HG02884 (cell line): ENCODE measurements around the gene TMEM254.
"Not testable (repeated sequence)": the region's sequence is repeated elsewhere in the genome, so short reads cannot be mapped to it uniquely, and the experiment has no call there.

Source experiments
- ATAC-seq: cut with Tn5 transposase; IDR thresholded peaks from one replicate; pipeline ENCODE4 v1.9.1; 2021; ENCODE audit warnings: mild to moderate bottlenecking, moderate library complexity; ENCODE audit not compliant: unreplicated experiment

Gene TMEM254

DNA sequence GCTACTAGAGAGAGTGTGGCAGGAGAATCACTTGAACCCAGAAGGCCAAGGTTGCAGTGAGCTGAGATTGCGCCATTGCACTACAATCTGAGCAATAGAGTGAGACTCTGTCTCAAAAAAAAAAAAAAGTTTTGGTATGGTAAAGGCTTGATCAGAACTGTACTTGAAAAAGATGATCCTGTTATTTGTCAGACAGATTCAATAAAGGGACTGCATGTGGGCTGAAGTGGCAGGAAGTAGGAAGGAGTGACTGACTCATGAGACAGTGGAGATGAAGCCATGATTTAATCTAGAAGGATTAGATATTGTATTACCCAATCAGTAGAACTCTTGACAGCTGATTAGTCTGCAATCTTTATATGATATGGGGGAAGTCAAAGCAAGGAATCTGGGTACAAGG lies 2.7 kb upstream of the TMEM254 start:
- ATAC-seq, result no peak

GRCh38 chr10:80077869-80078447 lies 507 bp upstream of the TMEM254 start:
- no peak for ATAC-seq

- no peak for ATAC-seq
Measured at GRCh38 chr10:80079312-80079719, 851 bp downstream of the TMEM254 start.

GRCh38 chr10:80081026-80081425 lies 2.6 kb downstream of the TMEM254 start:
- no peak for ATAC-seq

DNA sequence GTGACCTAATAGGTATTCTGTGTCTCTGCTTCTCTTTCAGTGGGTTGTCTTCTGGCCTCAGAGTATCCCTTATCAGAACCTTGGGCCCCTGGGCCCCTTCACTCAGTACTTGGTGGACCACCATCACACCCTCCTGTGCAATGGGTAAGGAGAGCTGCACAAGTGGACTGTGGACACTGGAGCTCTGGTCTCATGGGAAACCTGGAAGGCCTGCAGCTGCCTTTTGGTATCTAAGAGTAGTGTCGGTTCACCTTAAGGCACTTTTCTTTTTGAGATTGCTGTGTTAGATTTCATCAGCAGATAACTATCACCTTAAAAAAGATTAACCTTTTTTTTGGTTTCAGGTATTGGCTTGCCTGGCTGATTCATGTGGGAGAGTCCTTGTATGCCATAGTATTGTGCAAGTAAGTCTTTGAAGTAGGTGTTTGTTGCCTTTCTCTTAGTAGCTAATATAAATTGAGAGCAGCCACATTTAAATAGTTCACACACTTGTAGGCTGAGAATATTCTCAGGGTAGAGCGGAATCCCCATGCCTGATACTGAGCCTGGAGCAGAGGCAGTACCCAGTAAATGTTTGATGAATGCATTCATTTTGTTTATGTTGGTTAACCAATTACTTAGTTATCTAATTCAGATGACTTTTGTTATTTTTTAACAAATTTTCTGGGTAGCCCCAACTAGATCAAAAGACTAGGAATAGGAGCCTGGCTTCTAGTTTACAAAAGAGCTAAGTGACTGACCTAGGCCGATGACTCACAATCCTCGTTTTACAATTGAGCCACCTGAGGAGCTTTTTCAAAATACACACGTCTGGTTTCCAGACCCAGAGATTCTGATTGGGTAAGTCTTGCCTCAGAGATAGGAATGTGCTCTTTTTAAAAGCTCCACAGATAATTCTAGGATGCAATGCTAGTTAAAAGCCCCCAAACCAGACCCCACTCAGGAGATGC lies 3.6 kb downstream of the TMEM254 start:
- ATAC-seq, result no peak

DNA sequence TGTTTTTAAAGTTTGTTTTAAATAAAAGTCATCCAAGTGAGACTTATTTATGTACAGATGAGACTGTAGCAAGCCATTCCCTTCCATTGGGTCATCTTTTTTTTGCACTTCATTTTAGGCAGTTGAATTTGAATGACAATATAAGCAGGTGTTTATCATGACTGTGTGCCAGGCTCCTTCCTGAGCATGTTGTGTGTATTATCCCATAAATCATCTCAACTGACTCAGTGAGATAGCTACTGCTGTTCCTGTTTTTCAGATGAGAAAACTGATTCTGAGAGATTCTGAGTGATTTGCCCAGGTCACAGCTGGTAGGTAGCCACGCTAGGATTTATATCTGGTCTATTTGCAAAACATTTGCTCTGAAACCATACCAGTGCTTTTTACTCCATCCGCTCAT lies 11.7 kb downstream of the TMEM254 start:
- ATAC-seq, result no peak

- no peak for ATAC-seq
Measured at GRCh38 chr10:80094231-80094630, 15.8 kb downstream of the TMEM254 start.

- not testable (repeated sequence) for ATAC-seq
Measured at GRCh38 chr10:80098272-80098671, 19.8 kb downstream of the TMEM254 start.

DNA sequence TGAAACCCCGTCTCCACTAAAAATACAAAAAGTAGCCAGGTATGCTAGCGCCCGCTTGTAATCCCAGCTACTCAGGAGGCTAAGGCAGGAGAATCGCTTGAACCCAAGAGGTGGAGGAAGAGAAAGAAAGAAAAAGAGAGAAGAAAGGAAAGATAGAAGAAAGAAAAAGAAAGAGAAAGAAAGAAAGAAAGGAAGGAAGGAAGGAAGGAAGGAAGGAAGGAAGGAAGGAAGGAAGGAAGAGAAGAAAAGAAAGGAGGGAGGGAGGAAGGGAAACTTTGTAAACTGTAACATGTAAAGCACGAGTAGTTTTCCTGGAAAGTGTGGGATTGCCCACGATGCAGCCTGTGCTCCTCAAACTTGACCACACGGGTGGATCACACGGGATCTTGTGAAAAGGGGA lies 20.8 kb downstream of the TMEM254 start:
- not testable (repeated sequence) for ATAC-seq

DNA sequence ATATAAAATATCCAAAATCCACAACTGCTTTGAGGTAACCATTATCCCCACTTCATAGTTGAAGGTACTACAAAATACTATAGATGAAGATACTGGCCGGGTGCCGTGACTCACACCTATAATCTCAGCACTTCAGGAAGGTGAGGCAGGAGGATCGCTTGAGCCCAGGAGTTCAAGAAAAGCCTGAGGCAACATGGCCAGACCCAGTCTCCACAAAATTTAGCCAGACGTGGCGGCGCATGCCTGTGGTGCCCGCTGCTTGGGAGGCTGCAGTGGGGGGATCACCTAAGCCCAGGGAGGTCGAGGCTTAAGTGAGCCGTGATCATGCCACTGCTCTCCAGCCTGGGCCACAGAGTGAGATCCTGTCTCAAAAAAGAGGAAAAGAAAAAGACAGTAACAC lies 21.7 kb downstream of the TMEM254 start:
- ATAC-seq, result no peak

DNA sequence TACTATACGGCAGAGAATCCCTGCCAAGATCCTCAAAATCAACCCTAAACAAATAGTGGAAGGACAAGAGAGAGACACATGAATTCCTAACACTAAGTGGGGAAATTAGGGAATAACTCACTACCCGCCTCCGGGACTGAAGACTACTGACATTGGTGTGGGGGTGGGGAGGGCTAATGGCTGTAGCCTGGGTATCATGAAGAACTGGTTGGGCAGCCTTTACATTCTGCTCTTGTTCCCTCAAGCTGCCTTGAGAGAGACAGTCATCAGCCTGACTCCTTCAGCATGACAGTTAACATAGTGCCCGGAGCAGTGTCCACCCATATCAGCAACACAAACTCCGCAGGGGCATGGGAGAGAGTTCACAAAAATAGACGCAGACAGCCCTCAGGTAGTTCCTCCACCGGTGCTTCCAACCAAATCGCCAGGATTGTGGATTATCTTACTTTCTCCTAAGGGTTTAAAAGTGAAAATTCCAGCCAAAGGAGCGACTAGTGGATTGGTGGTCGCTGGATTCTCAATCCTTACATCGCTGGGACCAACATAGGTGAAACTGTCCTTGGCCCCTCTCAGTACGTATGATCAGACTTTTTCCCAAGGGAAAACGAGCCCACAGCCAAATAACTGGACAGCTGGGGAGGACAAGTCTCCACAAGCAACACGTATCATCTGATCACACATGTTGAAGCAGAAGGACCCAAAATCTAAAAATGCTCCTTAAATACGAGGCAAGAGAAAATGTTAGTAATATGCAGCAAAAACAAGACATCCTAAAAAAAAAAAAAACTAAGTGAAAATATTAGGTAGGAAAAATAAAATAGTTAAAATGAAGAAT lies 22.6 kb downstream of the TMEM254 start:
- no peak for ATAC-seq

- ATAC-seq, result peak; percentile 72
Measured at GRCh38 chr10:80104066-80104926, 25.8 kb downstream of the TMEM254 start.

DNA sequence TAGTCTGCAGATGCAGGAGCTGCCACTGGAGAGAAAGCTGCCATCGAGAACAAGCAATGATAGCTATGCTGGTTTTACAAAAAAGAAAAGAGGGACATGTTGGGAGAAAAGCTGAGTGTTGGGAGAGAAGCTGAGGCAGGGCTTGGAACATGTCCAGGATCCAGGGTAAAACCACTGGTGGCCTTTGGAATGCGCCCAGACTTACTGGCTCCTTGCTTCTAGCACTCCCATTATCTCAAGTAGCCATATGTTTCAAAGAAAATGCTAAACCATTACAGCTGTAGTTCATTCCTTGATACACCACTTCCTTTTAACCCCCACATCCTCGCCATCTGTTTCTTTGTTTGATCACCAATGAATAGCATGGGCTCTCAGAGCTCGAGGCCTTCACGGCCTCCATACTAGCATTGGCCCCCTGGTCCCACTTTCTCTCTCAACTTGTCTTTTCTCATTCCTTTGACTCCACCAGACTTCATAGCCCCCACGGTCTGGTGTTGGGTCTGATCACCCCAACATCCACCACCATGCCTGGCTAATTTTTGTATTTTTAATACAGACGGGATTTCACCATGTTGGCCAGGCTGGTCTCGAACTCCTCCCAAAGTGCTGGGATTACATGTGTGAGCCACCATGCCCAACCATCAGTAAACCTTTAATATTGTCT lies 30.2 kb downstream of the TMEM254 start:
- ATAC-seq, result no peak

DNA sequence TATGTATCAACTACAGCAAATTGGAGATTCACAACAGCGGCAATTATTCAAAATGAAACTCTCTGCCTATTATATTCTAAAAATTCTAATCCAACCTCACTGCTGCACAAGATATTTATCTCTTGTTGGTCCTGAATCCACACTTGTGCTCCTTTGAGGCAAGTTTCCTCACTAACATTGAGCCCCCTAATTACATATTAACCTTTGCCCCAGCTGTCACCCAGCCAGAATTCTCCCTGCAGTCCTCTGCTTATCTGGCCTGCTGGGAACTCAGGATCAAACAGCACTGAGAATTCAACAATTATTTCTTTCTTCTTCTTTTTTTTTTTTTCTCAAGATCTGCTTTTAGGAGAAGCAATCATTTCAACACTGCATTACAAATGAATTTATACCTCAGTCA lies 32.5 kb downstream of the TMEM254 start:
- no peak for ATAC-seq

GRCh38 chr10:80118669-80119068 lies 40.2 kb downstream of the TMEM254 start:
- ATAC-seq, result no peak

DNA sequence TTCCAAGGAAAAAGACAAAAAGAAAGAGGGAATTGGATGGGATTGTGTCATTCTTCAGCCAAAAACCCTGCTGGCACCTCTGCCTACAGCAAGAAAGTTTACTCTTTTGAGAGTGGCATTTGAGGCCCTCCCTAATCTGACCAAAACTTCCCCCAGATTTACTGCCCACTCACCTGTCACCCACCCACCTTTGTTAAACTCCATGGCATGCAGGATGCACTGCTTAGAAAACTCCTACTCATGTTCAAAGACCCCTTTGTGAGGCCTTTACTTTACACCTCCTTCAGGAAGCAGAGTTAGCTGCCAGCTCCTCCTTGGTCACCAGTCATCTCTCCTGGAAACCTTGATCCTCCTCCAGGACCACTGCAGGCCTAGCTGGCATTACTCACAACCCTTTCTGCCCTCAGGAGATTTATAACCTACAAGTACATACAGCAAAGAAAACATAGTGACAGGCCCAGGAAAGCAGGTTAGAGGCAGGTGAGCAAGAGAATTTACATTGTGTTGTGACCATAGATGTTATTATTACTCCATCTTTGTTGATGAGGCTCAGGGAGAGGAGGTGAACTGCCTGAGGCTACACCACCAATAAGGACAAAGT lies 43.7 kb downstream of the TMEM254 start:
- no peak for ATAC-seq

GRCh38 chr10:80122746-80123145 lies 44.3 kb downstream of the TMEM254 start:
- ATAC-seq, result no peak

GRCh38 chr10:80126876-80127275 lies 48.4 kb downstream of the TMEM254 start:
- ATAC-seq, result no peak

GRCh38 chr10:80131499-80131901 lies 53.0 kb downstream of the TMEM254 start:
- no peak for ATAC-seq
